ENCODE results near the gene TBL1X.

- TF ChIP-seq POLR2A (IDR thresholded peaks at IDR 0.05): no peak
- TF ChIP-seq CTCF (IDR thresholded peaks at IDR 0.05): no peak
- TF ChIP-seq POLR2AphosphoS5 (IDR thresholded peaks at IDR 0.05): no peak
- no peak for TF ChIP-seq EP300 (IDR thresholded peaks at IDR 0.05)
These were observed 218.0 kb downstream of the TBL1X start for GRCh38 chrX:9682861-9683260.
